ENCODE measurements around the gene VASN.

The VASN gene

DNA sequence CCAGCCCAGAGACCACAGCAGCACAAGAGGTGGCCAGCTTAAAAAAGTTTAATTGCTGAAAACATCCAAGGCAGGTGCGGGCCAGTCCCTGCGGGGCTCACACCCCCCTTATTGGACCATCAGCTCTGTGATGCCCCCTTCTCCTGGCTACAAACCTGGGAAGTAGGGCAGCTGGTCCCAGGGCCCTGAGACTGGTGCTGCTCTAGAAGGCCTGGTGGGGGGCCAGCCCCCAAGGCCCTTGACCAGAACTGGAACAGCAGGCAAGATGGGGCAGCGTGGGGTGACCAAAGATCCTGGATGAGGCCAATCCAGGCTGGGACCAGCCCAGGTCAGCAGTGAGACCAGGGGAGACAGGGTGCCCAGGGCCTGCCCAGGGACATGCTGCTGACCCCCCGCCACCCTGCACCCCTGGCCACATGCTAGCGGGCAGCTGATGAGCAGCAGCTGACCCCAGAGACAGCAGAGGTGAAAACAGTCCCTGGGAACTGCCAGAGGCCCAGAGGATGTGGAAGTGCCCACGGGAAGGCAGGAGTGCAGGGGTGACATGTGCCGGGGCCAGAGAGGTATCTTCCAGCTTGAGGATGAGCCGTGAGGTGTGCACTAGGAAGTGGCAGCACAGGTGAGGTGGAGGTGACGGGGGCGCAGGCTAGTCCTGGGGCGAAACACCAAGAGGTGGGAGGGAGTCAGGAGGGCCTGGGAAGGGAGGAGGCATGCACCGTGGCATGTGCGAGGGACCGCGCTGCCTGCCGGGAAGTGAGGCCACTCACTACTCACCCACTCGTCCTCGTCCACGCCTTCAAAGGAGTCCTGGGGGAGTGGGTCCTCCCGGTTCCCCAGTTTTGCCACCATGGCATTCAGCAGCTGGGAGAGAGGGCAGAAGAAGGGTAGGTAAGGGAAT, 16.9 kb upstream of the VASN start:
- no peak for DNase-seq

DNA sequence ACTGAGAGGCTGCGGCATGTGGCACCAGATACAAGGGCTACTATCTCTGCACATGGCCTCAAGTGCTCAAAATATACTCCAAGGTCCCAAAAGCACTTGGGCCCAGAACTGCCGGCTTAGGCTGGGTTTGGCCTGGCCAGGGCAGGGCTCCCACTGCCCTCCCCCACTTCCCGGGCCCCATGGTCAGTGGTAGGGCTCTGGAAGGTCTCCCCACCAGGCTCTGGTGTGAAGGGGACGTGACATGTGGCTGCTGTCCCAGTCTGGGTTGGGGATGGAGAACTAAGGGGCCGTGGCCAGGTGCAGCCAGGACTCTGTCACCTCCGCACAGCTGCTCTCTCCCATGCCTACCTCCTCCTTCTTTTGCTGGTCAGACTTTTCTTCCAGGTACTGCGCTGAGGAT, 14.8 kb upstream of the VASN start:
- no peak for DNase-seq

DNA sequence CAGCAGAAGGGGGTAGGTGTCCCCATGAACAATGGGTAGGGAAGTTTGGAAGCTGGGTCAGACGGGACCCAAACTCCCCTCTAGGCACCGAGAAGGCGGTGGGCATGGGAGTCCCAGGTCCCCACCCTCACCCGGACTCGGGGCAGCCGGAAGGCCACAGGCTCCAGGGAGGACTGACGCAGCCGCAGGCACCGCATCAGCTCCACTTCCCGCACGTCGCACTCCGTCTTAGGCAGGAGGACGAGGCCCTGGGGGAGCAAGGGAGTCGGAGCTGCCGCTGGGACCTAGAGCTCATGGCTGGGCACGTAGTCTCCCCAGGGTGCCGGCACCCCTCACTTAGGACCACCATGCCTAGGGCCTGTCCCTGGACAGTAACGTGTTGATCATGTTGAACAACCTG, 13.4 kb upstream of the VASN start:
- DNase-seq: no peak

DNA sequence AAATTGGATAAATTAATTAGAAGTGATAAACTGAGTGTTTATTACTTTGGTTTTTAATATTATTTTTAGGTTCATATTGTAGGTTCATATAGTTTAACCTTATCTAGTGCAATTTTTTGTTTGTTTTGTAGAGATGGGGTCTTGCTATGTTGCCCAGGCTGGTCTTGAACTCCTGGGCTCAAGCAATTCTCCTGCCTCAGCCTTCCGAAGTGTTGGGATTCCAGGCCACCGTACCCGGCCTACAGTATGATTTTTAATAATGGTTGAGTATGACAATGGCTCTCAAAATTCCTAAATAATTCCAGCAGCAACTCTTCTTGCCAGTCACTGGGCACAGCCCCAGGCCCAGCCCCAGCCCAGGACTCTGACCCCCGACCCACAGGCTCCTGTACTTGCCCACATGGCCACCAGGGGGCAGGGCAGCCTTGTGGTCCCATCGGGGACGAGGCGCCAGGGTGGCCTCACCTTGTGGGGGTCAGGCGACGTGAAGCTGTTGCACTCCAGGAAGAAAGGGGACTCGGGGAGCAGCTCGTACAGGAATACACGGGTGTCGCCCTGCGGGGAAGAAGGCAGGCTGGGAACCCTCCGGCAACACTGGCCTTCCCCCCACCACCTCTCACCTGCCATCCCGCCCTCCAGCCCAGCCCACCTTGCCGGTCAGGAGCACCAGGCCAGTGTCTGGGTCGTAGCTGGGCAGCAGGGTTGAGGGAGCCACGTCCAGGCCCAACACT, 12.7 kb upstream of the VASN start:
- peak in 1 of 2 experiments; percentile 19 for DNase-seq

DNA sequence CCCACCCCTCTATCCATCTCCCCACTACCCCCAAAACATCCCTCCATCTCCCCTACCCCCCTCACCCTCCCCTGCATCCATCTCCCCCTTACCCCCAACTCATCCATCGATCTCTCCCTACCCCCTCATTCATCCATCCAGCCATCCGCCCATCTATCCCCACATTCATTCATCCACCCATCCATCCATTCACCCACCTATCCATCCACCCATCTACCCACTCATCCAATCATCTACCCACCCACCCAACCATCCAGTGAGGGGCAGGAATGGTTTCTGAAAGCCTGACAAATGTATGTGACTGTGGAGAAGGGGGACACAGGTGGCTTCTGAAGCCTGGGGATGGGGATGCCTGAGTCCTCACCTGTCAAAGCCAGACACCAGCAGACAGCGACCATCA, 11.7 kb upstream of the VASN start:
- no peak for DNase-seq

DNA sequence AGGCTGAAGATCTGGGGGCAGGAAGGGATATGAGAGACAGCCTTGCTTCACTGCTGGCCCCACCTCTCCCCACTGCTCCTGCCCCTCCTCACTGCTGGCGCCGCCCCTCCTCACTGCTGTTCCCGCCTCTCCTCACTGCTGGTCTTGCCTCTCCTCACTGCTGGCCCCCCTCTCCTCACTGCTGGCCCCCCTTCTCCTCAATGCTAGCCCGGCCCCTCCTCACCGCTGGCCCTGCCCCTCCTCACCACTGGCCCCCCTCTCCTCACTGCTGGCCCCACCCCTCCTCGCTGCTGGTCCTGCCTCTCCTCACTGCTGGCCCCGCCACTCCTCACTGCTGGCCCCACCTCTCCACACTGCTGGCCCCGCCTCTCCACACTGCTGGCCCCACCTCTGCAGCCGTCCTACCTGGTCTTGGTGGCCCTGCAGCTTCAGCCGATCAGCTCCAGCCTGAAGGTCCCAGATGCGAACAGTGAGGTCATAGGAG, 11.1 kb upstream of the VASN start:
- no peak for DNase-seq

DNA sequence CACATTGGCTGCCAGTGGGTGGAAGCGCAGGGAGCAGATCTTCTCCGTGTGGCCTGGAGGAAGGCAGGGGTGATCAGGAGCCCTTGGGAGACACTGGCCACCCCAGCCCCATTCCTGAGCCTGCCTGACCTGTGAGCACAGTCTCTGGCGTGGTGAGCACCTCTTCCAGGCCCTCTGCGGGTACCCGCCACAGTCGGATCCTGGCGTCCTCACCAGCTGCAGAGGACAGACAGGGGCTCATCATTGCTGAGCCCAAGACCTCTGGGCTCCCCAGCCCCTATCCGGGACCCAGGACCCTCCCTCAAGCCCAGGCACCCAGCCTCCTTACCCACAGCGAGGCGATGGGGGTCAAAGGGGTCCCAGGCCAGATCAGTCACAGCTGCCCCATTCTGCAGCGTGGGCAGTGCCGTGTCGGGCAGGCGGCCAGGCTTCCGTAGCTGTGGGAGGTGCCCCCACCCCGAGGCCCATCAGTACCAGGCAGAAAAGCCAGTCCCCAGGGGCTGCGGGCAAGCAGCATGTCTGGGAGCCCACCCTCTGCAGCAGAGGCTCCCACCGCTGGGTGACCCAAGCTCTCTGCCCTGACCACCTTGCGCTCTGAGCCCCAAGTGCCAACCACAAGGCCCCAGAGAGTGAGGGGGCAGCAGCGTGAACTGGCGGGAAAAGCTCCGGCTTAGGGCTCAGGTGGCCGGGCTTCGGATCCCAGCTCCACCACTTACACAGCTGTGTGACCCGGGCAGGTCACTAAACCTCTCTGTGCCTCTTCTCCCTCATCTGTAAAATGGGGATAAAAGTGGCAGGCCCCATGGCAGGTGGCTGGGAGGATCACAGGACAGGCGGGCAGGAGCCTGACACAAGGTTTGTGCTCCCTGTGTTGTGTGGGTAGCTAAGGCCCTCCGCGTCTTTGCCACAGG, 10.4 kb upstream of the VASN start:
- no peak for DNase-seq

DNA sequence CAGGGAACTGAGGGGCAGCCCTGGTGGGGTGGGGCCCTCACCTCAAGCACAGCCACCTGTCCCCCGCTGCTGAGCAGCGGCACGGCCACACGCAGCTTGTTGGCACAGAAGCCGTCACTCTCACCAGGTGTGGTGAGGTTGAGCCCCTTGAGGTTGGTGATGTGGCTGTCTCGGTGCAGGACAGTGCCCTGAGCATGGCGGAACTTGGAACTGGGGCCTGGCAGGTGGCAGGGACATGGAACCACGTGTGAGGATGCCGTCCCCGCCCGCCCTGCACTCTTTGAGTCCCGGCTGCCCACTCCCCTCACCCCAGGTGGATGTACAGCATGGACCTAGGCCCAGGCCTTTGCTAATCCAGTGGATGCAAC, 9.7 kb upstream of the VASN start:
- DNase-seq: no peak

DNA sequence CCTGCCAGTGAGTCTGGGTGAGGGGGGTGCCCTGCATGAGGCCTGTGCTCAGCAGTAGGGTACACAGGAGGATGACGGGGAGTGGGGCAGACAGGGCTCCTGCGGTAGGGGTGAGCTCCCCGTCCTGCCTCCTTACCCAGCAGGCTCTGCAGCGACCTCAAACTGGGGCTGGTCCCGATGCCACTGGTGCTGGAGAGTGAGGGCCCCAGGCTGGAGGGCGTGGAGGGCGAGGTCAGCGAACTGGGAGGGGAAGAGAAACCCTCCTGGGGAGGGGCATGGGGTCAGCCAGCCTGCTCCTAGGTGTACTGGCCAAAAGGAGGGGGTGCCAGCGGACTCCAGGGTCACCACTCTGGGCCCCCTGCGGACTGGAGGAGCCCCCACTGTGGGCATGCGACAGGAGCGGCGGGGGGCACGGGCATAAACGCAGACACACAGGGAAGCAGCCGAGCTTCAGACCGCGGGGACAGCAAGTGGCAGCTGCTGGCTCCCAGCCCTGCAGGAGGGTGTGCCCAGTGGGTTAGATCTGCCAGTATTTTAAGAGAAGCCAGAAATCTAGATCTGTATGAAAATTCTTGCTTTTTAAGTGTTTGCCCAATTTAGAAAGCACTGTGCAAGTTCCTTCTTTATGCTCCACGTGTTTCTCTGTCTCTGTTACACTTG, 9.0 kb upstream of the VASN start:
- no peak for DNase-seq

DNA sequence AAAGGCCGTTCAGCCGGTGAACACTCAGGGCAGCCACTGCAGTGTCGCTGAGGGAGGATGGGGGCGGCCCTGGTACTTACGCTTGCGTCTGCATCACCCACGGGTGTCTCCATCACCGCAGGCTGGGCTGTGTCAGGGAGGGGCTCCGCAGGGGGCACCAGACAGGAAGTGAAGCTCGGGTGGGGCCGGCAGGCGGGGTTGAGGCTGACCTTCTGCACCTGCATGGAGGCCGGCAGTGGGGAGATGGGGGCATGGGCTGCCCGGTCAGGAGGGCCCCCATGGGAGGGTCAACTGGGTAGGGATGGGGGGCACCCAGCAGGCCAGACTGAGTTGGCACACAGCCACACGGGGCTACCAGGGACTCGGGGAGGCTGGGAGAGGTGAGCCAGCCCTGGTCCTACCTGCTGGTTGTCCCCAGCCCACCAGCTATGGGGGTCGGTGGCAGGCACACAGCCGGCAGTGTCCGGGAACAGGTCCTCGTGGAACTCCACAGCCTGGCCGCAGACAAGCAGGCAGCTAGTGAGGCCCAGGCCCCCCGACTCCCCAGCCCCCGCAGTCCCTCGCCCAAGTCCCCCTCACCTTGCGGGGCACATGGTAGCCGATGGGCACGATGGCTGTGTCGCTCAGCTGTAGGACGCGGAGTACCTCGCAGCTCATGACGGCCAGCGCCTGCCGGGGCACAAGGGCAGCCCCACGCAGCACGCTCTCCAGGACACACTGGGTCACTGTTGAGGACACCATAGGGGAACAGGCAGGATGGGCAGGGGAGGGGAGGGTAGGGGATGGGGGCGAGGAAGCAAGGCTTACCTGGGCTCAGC, 7.2 kb upstream of the VASN start:
- no peak for DNase-seq

DNA sequence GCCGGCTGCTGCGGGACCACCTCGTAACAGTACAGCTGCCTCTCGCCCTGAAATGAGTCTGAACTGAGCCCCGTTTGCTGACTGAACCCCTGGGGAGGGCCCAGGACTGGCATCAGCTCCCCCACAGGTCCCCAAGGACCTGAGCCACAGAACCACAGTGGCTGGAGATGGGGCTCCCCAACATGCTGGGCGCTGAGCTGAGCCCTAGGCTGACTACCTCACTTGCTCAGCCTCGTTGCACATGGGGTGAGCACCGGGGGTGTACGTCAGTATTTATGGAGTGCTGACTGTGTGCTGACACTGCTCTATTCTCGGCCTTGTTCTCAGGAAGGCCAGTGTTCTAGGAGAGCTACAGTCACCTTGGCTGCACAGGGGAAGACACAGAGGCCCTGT, 6.6 kb upstream of the VASN start:
- no peak for DNase-seq

DNA sequence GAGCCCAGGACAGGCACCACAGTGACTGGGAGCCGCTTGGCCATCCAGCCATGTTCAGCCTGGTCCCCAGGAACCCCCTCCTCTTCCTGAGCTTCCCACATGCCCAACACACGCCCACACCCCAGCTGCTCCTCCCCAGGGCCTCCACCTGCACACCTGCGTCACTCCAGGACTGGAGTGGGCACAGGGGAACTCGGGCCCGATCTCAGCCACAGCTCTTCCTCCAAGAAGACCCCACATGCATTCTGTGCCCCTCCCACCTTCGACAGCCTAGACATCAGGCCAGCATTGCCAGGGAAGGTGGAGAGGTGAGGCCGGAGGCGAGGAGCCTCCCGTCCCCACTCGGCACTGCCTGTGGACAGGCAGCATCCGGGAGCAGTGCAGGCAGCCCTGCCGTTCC, 6.0 kb upstream of the VASN start:
- no peak for DNase-seq

DNA sequence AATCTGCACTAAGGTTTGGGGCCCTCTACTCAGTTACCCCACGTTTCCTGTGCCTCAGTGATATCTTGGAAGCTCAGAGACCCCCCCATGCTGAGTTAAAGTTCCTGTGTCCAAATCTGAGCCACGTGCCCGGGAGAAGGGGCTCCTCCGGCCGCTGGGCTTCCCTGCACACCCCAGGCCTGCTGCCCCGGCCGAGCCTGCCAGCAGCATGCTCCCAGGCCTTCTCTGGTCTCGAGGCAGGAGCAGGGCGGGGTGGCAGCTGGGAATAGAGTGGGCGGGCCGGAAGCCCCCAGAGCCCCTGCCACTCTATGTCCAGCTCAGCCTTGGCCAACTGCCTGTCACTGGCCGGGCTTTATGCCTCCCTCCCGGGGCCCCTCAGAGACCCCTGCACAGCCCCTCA, 5.6 kb upstream of the VASN start:
- DNase-seq: no peak

DNA sequence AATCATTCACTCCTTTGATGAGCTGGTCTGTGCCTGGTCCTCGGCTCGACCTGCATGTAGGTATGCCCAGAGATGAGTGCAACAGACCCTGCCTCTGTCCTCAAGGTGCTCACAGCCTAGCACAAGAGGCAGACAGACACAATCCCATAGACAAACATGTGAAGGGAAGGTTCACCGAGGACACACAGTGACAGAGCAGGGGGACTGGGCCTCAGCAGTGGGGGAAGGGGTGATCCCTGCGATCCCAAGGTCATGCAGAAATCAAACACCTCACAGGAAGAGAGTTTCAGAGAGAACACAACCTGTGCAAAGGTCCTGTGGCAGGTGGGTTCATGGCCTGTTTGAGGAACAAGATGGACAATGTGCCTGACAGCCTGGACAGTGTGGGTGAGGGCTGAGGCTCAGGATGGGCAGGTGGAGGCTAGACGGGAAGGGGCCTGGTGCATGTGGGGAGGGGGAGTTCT, 4.2 kb upstream of the VASN start:
- no peak for DNase-seq

DNA sequence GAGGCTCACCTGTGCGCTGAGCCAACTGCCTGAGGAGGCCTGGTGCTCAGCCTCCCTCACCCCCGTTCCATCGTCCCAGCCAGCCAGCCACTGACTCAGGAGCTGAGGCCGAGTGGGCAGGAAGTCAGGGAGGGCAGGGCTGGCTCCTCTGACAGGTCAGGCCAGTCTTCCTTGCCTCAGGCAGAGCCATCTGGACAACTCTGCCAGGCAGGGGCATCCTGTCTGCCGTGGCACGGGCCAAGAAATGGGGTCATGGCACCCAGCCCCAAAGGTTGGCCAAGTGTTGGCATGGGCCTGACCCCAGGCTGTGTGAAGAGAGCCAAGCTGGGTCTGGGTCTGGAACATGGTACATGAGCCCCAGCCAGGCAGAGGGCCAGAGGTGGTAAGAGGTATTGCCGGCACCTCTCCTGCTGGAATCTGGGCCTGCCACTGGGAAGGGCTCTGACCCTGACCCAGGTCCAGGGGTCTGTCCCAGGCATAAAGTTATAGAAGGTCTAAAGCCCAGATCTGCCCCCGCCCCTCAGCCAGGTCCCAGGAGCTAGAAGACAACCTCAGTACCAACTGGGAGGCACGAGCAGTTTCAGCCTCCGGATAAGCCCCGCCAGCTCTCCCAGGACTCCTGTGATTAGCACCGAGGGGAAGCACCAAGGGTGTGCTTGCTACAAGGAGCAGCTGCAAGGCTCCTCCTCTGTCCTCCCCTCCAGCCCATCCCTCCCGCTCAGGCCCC, 2.5 kb upstream of the VASN start:
- DNase-seq: no peak

DNA sequence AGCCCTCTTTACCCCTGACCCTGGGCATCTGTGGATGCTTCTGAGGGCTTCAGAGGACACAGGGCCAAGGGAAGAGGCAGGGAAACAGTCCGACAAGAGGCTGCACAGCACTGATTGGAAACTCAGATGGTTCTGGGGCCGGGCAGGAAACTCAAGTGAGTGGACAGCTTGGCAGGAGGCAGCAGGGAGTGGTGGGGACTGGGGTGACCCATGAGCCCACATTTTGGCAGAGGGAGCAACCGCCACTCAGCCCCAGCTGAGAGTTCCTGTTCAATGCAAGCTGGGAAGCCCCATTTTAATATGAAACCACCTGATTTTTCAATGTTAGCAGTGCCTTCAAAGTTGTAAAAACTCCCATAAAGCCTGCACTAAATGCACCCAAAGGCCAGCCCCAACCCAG, 1.5 kb upstream of the VASN start:
- no peak for DNase-seq

DNA sequence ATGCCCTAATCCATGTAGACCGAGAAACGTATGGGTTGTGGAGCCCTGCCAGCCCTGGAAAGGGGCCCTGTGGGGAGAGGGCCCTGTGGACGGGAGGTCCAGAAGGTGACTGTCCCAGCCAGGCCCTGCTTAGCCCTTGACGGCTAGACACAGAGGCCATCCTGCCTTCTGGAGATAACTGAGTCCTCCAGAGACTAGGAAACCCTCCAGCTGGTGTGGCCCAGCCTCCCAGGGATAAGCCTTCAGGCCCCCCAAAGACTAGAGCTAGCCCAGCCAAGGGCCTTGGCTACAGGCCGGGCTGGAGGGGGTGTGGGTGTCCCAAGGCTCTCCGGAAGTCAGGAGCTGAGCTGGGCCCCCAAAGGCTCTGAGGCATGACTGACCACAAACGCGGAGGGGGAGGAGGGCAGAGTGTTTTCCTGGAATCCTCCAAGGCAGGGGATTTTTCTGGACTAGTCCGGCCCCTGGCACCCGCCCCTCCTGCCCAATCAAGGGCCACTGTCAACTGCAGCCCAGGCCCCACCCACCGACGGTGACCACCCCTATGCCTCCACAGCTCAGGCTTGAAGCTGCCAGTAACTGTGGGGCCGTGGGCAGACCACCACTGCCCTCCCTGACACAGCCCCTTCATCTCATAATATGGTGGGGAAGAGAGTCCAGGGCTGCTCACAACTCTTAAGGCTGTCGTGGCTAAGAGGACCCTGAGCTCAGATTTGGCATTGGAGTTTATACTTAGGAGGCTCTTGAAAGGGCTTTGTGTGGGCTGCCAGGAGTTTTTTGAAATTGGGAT, 885 bp upstream of the VASN start:
- no peak for DNase-seq

DNA sequence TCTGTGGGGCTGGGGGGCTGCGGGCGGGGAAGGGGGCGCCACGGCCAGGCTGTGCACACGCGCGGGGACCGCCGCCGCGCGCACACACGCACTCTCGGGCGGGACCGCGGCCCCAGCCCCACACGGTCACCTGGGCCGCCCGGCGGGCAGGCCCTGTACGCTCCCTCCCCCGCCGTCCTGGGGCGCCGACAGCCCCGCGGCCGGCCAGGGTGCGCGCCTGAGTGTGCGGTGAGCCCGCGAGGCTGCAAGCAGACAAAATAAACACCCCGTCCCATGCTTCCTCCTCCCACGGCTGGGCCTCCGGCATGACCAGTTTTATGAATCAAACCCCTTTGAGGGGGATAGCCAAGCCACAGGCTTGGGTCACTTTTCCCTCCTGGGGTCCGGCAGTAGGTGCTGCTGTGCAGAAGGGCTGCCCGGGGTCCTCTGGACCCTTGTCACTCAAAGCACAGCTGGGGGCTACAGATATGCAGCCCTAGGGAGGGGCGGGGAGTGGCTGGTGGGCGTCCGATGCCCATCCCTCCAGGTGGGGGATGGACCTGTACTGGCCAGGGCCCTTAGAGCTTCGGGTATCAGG, 441 bp downstream of the VASN start:
- no peak for DNase-seq

DNA sequence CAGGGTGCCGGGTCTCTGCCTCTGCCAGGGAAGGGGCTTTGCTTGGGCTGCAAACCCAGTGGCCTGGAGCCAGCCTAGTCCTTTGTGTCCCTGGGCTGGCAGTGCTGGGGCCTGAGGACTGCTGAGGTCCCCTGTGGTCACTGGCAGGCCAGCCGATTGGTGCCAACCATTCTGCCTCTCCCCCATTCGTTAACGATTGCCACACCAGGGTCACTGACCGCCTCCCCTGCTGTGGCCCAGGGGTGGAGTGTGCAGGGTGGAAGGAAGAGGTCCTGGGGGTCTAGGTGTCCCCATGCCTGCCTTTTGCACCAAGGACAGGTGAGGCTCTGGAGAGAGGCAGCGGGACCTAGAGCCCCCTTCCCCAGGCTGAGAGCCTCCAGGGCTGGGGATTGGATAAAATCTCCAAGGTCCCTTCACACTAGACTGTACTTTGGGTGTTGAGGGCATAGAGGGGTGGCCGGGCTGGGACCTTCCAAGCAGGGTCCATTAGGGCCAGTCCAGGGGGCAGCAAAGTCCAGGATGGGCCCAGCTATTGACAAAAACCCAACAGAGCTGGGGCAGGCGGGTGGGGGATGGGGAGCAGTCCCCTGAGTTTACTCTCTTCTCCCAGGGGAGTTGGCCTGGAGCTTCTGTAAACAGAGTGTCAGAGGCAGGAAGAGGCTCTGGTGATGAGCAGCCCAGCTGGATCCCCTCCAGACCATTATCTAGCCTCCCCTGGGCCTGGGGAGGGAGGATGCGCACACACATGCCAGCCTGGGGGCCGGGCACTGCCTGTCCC, 1.1 kb downstream of the VASN start:
- peak in 1 of 2 experiments; percentile 56 for DNase-seq

All from NCI-H524 (cell line).